H9 (cell line): ENCODE results near the gene TENM4. TPM values are rescaled to one million over a fixed set of nuclear protein-coding genes. Genes with fewer than 3 reads are reported as not detected.

Experiments used
- DNase-seq: peaks from one replicate; pipeline ENCODE4 v3.0.0-alpha.2; 2017
- H2AFZ ChIP-seq: one replicate; pipeline ENCODE4 v1.6.1; 2013; ENCODE audit warnings: mild to moderate bottlenecking, low read length, control low read depth, moderate library complexity
- H2AK5ac ChIP-seq: 2 replicates; pipeline ENCODE4 v1.6.1; 2013; ENCODE audit warnings: low read length, control low read depth, mixed read lengths; ENCODE audit not compliant: insufficient read length
- H2BK120ac ChIP-seq: one replicate; pipeline ENCODE4 v1.6.1; 2013; ENCODE audit warnings: low read depth, mild to moderate bottlenecking, low read length, control low read depth, inconsistent platforms; ENCODE audit not compliant: poor library complexity, severe bottlenecking
- H2BK12ac ChIP-seq: 2 replicates; pipeline ENCODE4 v1.6.1; 2013; ENCODE audit warnings: low read length, control low read depth, mixed read lengths, low read depth; ENCODE audit not compliant: insufficient read length
- H2BK15ac ChIP-seq: 2 replicates; pipeline ENCODE4 v1.6.1; 2013; ENCODE audit warnings: low read depth, low read length, control low read depth
- H2BK20ac ChIP-seq: one replicate; pipeline ENCODE4 v1.6.1; 2013; ENCODE audit warnings: low read depth, mild to moderate bottlenecking, low read length, control low read depth, inconsistent platforms; ENCODE audit not compliant: poor library complexity, severe bottlenecking
- H2BK5ac ChIP-seq: 2 replicates; pipeline ENCODE4 v1.6.1; 2013; ENCODE audit warnings: low read length, control low read depth, mixed read lengths; ENCODE audit not compliant: insufficient read length
- H3K14ac ChIP-seq: 2 replicates; pipeline ENCODE4 v1.6.1; 2013; ENCODE audit warnings: low read length, control low read depth; ENCODE audit not compliant: insufficient read depth
- H3K18ac ChIP-seq: 2 replicates; pipeline ENCODE4 v1.6.1; 2013; ENCODE audit warnings: low read depth, mild to moderate bottlenecking, mixed read lengths, low read length, control low read depth; ENCODE audit not compliant: insufficient read length
- H3K23ac ChIP-seq: 2 replicates; pipeline ENCODE4 v1.6.1; 2013; ENCODE audit warnings: low read length, control low read depth, mixed read lengths, low read depth; ENCODE audit not compliant: insufficient read length
- H3K23me2 ChIP-seq: 2 replicates; pipeline ENCODE4 v1.6.1; 2013; ENCODE audit warnings: low read depth, mild to moderate bottlenecking, mixed read lengths, low read length, control low read depth; ENCODE audit not compliant: insufficient read length, poor library complexity, severe bottlenecking
- H3K27ac ChIP-seq: 2 replicates; pipeline ENCODE4 v1.5.1; 2013; ENCODE audit warnings: low read length, control low read depth, mixed read lengths, low read depth; ENCODE audit not compliant: insufficient read length
- H3K27me3 ChIP-seq: 2 replicates; pipeline ENCODE4 v1.6.1; 2013; ENCODE audit warnings: low read length, control low read depth, inconsistent platforms; ENCODE audit not compliant: insufficient read depth
- H3K4ac ChIP-seq: 2 replicates; pipeline ENCODE4 v1.6.1; 2013; ENCODE audit warnings: low read depth, mild to moderate bottlenecking, control low read depth, inconsistent platforms, low read length, moderate library complexity
- H3K4me1 ChIP-seq: 2 replicates; pipeline ENCODE4 v1.6.1; 2013; ENCODE audit warnings: low read length, control low read depth, inconsistent platforms; ENCODE audit not compliant: insufficient read depth
- H3K4me2 ChIP-seq: 2 replicates; pipeline ENCODE4 v1.6.1; 2013; ENCODE audit warnings: low read length, control low read depth, mixed read lengths; ENCODE audit not compliant: insufficient read length, insufficient read depth
- H3K56ac ChIP-seq: 2 replicates; pipeline ENCODE4 v1.6.1; 2013; ENCODE audit warnings: low read depth, mild to moderate bottlenecking, mixed read lengths, low read length, control low read depth; ENCODE audit not compliant: insufficient read length
- H3K79me1 ChIP-seq: 2 replicates; pipeline ENCODE4 v1.6.1; 2013; ENCODE audit warnings: low read depth, mild to moderate bottlenecking, moderate library complexity, low read length, control low read depth, inconsistent platforms; ENCODE audit not compliant: insufficient read depth, poor library complexity, severe bottlenecking
- H3K79me2 ChIP-seq: 2 replicates; pipeline ENCODE4 v1.6.1; 2013; ENCODE audit warnings: low read length, control low read depth, inconsistent platforms; ENCODE audit not compliant: insufficient read depth
- H3K9ac ChIP-seq: 2 replicates; pipeline ENCODE4 v1.6.1; 2013; ENCODE audit warnings: low read length, control low read depth, mixed read lengths; ENCODE audit not compliant: insufficient read length; ENCODE audit errors: extremely low read depth
- H3K9me3 ChIP-seq: one replicate; pipeline ENCODE4 v1.6.1; 2013; ENCODE audit warnings: low read depth, low read length, inconsistent platforms; ENCODE audit not compliant: control insufficient read depth
- H3T11ph ChIP-seq: one replicate; pipeline ENCODE4 v1.6.1; 2013; ENCODE audit warnings: mild to moderate bottlenecking, low read length, control low read depth, inconsistent platforms
- H4K20me1 ChIP-seq: one replicate; pipeline ENCODE4 v1.6.1; 2013; ENCODE audit not compliant: control insufficient read depth, insufficient read length, insufficient read depth
- H4K5ac ChIP-seq: 2 replicates; pipeline ENCODE4 v1.6.1; 2013; ENCODE audit warnings: low read depth, mild to moderate bottlenecking, mixed read lengths, low read length, control low read depth; ENCODE audit not compliant: insufficient read length
- H4K8ac ChIP-seq: replicated peaks from 2 replicates; pipeline ENCODE4 v1.6.1; 2013; ENCODE audit warnings: low read length, control low read depth, mixed read lengths, low read depth; ENCODE audit not compliant: insufficient read length
- H4K91ac ChIP-seq: 2 replicates; pipeline ENCODE4 v1.6.1; 2013; ENCODE audit warnings: low read depth, mild to moderate bottlenecking, moderate library complexity, mixed read lengths, low read length, control low read depth; ENCODE audit not compliant: insufficient read length
- H3K27ac Mint-ChIP-seq, 3 experiments: 2 replicates in 2 of 3; 3 replicates in 1 of 3; pipeline ENCODE4 v1.8.0; 2020 to 2021; ENCODE audit warnings: mixed read lengths in 3 of 3, mild to moderate bottlenecking in 1 of 3, moderate library complexity in 1 of 3
- H3K27me3 Mint-ChIP-seq: 2 replicates; pipeline ENCODE4 v1.8.0; 2021; ENCODE audit warnings: low read depth, mild to moderate bottlenecking, moderate library complexity, mixed read lengths
- H3K36me3 Mint-ChIP-seq, 3 experiments: 2 replicates in 2 of 3; 3 replicates in 1 of 3; pipeline ENCODE4 v1.8.0; 2020 to 2021; ENCODE audit warnings: low read depth in 3 of 3, mixed read lengths in 3 of 3; ENCODE audit not compliant: insufficient read depth in 1 of 3
- H3K4me1 Mint-ChIP-seq, 2 experiments: 2 replicates each; pipeline ENCODE4 v1.8.0; 2020; ENCODE audit warnings: mixed read lengths in 2 of 2
- H3K4me3 Mint-ChIP-seq, 2 experiments: 2 replicates in 1 of 2; 3 replicates in 1 of 2; pipeline ENCODE4 v1.8.0; 2020 to 2021; ENCODE audit warnings: mild to moderate bottlenecking in 2 of 2, mixed read lengths in 2 of 2, moderate library complexity in 1 of 2
- H3K9me3 Mint-ChIP-seq, 2 experiments: 2 replicates in 1 of 2; 3 replicates in 1 of 2; pipeline ENCODE4 v1.8.0; 2020; ENCODE audit warnings: mild to moderate bottlenecking in 2 of 2, mixed read lengths in 2 of 2, moderate library complexity in 1 of 2
- WGBS: extraction: QIAGEN DNeasy Blood & Tissue Kit; methylation state at CpG from one replicate; pipeline ENCODE4 v1.1.7; 2013; ENCODE audit warnings: missing lambda C conversion rate, low lambda C conversion rate, mixed read lengths; ENCODE audit not compliant: insufficient read length; ENCODE audit errors: extremely low coverage; 5-methylcytosine and 5-hydroxymethylcytosine counted together
- total RNA-seq: library from RNA; stranded (reverse); gene quantifications from 2 replicates; pipeline ENCODE4 v1.2.1, GENCODE V29; 2021
- TF ChIP-seq, protein P1 (sequence below): fragments of 200-600 bp; sonication (generic); conservative IDR thresholded peaks from 3 replicates; pipeline ENCODE4 v1.8.0; 2021; ENCODE audit warnings: antibody characterized with exemption, mild to moderate bottlenecking

TENM4 gene
- total RNA-seq, 1 experiment from 2014 or later = 4.6 TPM

DNA sequence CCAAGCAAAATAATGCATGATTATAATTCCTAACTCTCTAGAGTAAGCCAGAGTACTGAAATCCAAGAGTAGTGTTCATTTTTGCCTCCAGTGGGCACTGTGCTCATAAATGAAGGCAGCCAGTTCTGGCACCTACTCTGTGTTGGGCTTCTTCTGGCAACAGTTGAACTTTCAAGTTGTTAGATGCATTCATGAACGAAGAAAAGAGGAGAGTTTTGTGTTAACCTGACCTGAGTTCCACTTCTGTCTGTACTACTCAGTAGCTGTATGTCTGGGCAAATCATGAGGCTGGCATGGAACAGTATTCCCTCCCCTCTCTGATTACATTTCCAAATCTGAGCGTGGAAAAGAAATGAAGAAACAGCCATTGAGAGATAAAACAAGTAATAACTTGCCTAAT, 20.3 kb upstream of the TENM4 start:
- Histone ChIP-seq H2BK5ac (no peak overlapping the region), H2AFZ (no peak overlapping the region), H3K18ac (no peak overlapping the region), H4K91ac (no peak overlapping the region), H3K4me2 (no peak overlapping the region), H3K4me1 (no peaks in the 10 kb centered on the region), H3K27ac (no peak overlapping the region), H2BK120ac (no peak overlapping the region), H3K23ac (no peak overlapping the region), H3K27me3 (no peaks in the 10 kb centered on the region), H3K23me2 (no peaks in the 10 kb centered on the region), H3K79me1 (no peaks in the 10 kb centered on the region), H3K9ac (no peak overlapping the region), H3K9me3 (no peaks in the 10 kb centered on the region), H2BK15ac (no peak overlapping the region), H2BK20ac (no peak overlapping the region), H4K8ac (no peak overlapping the region), H3T11ph (no peak overlapping the region), H3K14ac (no peak overlapping the region), H4K20me1 (no peaks in the 10 kb centered on the region), H2BK12ac (no peak overlapping the region), H3K79me2 (no peaks in the 10 kb centered on the region), H4K5ac (no peak overlapping the region), H2AK5ac (no peak overlapping the region), H3K56ac (no peak overlapping the region), H3K4ac (no peak overlapping the region)
- no peak for DNase-seq
- no CpG with 5 or more reads among the region's 2 CpGs for WGBS
- Mint-ChIP-seq H3K27ac (no peak overlapping the region), H3K9me3 (no peaks in the 10 kb centered on the region), H3K36me3 (no peaks in the 10 kb centered on the region), H3K4me3 (no peak overlapping the region), H3K4me1 (peaks cover 18 to 21% of the 10 kb centered on the region in 2 experiments), H3K27me3 (no peaks in the 10 kb centered on the region; the same call in 1 of the 2 replicates)
- TF ChIP-seq, protein P1, sequence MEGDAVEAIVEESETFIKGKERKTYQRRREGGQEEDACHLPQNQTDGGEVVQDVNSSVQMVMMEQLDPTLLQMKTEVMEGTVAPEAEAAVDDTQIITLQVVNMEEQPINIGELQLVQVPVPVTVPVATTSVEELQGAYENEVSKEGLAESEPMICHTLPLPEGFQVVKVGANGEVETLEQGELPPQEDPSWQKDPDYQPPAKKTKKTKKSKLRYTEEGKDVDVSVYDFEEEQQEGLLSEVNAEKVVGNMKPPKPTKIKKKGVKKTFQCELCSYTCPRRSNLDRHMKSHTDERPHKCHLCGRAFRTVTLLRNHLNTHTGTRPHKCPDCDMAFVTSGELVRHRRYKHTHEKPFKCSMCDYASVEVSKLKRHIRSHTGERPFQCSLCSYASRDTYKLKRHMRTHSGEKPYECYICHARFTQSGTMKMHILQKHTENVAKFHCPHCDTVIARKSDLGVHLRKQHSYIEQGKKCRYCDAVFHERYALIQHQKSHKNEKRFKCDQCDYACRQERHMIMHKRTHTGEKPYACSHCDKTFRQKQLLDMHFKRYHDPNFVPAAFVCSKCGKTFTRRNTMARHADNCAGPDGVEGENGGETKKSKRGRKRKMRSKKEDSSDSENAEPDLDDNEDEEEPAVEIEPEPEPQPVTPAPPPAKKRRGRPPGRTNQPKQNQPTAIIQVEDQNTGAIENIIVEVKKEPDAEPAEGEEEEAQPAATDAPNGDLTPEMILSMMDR = peak; percentile 76
